Hepatocyte (in vitro differentiated cells): Measurements from ENCODE around the gene CDCP1. TPM values are rescaled to one million over a fixed set of nuclear protein-coding genes. Genes with fewer than 3 reads are reported as not detected.

Experiments used
- DNase-seq: peaks from one replicate; pipeline ENCODE4 v3.0.0-alpha.2; 2016; ENCODE audit warnings: low spot score
- H2AFZ ChIP-seq: fragments of 200-600 bp; sonication (generic); 2 replicates; pipeline ENCODE4 v1.6.0; 2016; ENCODE audit warnings: antibody characterized with exemption, mild to moderate bottlenecking
- H3K27ac ChIP-seq: fragments of 200-600 bp; sonication (generic); 2 replicates; pipeline ENCODE4 v1.5.1; 2016; ENCODE audit warnings: mild to moderate bottlenecking
- H3K27me3 ChIP-seq: fragments of 200-600 bp; sonication (generic); 2 replicates; pipeline ENCODE4 v1.6.1; 2016
- H3K36me3 ChIP-seq: fragments of 200-600 bp; sonication (generic); replicated peaks from 2 replicates; pipeline ENCODE4 v1.5.1; 2016; ENCODE audit warnings: low read depth; ENCODE audit not compliant: insufficient read depth
- H3K4me1 ChIP-seq: fragments of 200-600 bp; sonication (generic); 2 replicates; pipeline ENCODE4 v1.5.1; 2016; ENCODE audit warnings: mild to moderate bottlenecking, moderate library complexity; ENCODE audit not compliant: insufficient read depth
- H3K4me2 ChIP-seq: fragments of 200-600 bp; sonication (generic); 2 replicates; pipeline ENCODE4 v1.6.0; 2016
- H3K4me3 ChIP-seq: fragments of 200-600 bp; sonication (generic); 2 replicates; pipeline ENCODE4 v1.5.1; 2016; ENCODE audit warnings: mild to moderate bottlenecking
- H3K79me2 ChIP-seq: fragments of 200-600 bp; sonication (generic); 2 replicates; pipeline ENCODE4 v1.6.0; 2017; ENCODE audit warnings: mild to moderate bottlenecking
- H3K9me2 ChIP-seq: fragments of 200-600 bp; sonication (generic); replicated peaks from 2 replicates; pipeline ENCODE4 v1.6.0; 2017; ENCODE audit warnings: mild to moderate bottlenecking; ENCODE audit not compliant: insufficient read depth
- H3K9me3 ChIP-seq: fragments of 200-600 bp; sonication (generic); 2 replicates; pipeline ENCODE4 v1.5.1; 2016; ENCODE audit warnings: low read depth, mild to moderate bottlenecking
- H4K20me1 ChIP-seq: fragments of 200-600 bp; sonication (generic); 2 replicates; pipeline ENCODE4 v1.6.0; 2016; ENCODE audit warnings: mild to moderate bottlenecking; ENCODE audit not compliant: insufficient read depth, poor library complexity, severe bottlenecking
- CTCF ChIP-seq: fragments of 200-600 bp; sonication (generic); IDR thresholded peaks from 2 replicates; pipeline ENCODE4 v1.5.1; 2016; ENCODE audit warnings: antibody characterized with exemption, mild to moderate bottlenecking; ENCODE audit not compliant: poor library complexity
- EZH2 ChIP-seq: fragments of 200-600 bp; sonication (generic); IDR thresholded peaks from 2 replicates; pipeline ENCODE4 v1.6.1; 2016; ENCODE audit warnings: antibody characterized with exemption, mild to moderate bottlenecking, borderline replicate concordance
- EZH2phosphoT487 ChIP-seq: fragments of 200-600 bp; sonication (generic); IDR thresholded peaks from one replicate; pipeline ENCODE4 v1.6.1; 2018; ENCODE audit warnings: antibody characterized with exemption, mild to moderate bottlenecking, low read depth, moderate library complexity; ENCODE audit not compliant: unreplicated experiment, severe bottlenecking
- WGBS: methylation state at CpG from one replicate; pipeline ENCODE4 v1.1.6; 2016; ENCODE audit warnings: low lambda C conversion rate; ENCODE audit errors: missing lambda C conversion rate; 5-methylcytosine and 5-hydroxymethylcytosine counted together
- polyA plus RNA-seq: library from polyadenylated mRNA; unstranded; fragments of >200 nt; fragmentation: Nextera tagmentation; extraction: Ambion mirVana; gene quantifications from 2 replicates; pipeline ENCODE4 v1.2.1, GENCODE V29; 2016
- total RNA-seq: library from RNA; depleted of rRNA; stranded (reverse); fragments of >200 nt; gene quantifications from 2 replicates; pipeline ENCODE4 v1.2.3, GENCODE V29; 2014

CDCP1 gene
- total and polyA plus RNA-seq, 2 experiments from 2014 or later = 4.8 to 7.0 TPM

GRCh38 chr3:45082142-45082538, 64.0 kb downstream of the CDCP1 start:
- DNase-seq = no peak
- Histone ChIP-seq H3K4me1 (peaks cover 8% of the 10 kb centered on the region), H3K9me2 (no peaks in the 10 kb centered on the region), H2AFZ (no peak overlapping the region), H3K79me2 (no peaks in the 10 kb centered on the region), H3K4me2 (no peak overlapping the region), H3K27ac (no peak overlapping the region), H3K4me3 (no peak overlapping the region), H3K27me3 (no peaks in the 10 kb centered on the region), H3K36me3 (no peaks in the 10 kb centered on the region), H4K20me1 (no peaks in the 10 kb centered on the region), H3K9me3 (no peaks in the 10 kb centered on the region)
- no peak for TF ChIP-seq EZH2
- TF ChIP-seq CTCF = no peak
- TF ChIP-seq EZH2phosphoT487 = no peak
- 88% methylated on average over 5 of the region's 5 CpGs for WGBS

- TF ChIP-seq CTCF = no peak
- no peak for TF ChIP-seq EZH2phosphoT487
- no peak for TF ChIP-seq EZH2
- Histone ChIP-seq H3K4me2 (no peak overlapping the region), H4K20me1 (no peaks in the 10 kb centered on the region), H3K27me3 (no peaks in the 10 kb centered on the region), H3K4me3 (no peak overlapping the region), H3K27ac (no peak overlapping the region), H3K36me3 (no peaks in the 10 kb centered on the region), H3K4me1 (peaks cover 8% of the 10 kb centered on the region), H2AFZ (no peak overlapping the region), H3K79me2 (no peaks in the 10 kb centered on the region), H3K9me3 (no peaks in the 10 kb centered on the region), H3K9me2 (no peaks in the 10 kb centered on the region)
- DNase-seq = no peak
- WGBS = 80% methylated on average over 2 of the region's 2 CpGs
Observed at GRCh38 chr3:45081506-45082141, 64.6 kb downstream of the CDCP1 start.

DNA sequence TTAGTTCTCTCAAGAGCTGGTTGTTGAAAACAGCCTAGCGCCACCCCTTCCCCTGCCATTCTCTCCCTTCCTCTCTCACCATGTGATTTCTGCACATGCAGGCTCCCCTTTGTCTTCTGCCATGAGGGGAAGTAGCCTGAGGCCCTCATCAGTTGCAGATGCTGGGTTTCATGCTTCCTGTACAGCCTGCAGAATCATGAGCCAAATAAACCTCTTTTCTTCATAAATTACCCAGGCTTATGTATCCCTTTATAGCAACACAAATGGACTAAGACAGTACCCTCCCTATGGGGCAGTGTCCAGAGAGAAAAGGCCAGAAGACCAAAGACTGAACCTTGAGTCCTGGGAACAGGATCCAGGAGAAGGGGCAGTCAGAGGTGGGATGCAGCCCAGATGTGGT, 65.4 kb downstream of the CDCP1 start:
- H3K4me2 ChIP-seq = no peak overlapping the region
- no peaks in the 10 kb centered on the region for H3K27me3 ChIP-seq
- H3K79me2 ChIP-seq = no peaks in the 10 kb centered on the region
- H3K27ac ChIP-seq = no peak overlapping the region
- H3K4me3 ChIP-seq = no peak overlapping the region
- DNase-seq = no peak
- H2AFZ ChIP-seq = no peak overlapping the region
- no peaks in the 10 kb centered on the region for H3K9me2 ChIP-seq
- WGBS = 100% methylated on average over 1 of the region's 1 CpG
- no peaks in the 10 kb centered on the region for H3K9me3 ChIP-seq
- no peaks in the 10 kb centered on the region for H3K36me3 ChIP-seq
- TF ChIP-seq EZH2phosphoT487 (no peak), CTCF (no peak), EZH2 (no peak)
- peaks cover 8% of the 10 kb centered on the region for H3K4me1 ChIP-seq
- H4K20me1 ChIP-seq = no peaks in the 10 kb centered on the region

DNA sequence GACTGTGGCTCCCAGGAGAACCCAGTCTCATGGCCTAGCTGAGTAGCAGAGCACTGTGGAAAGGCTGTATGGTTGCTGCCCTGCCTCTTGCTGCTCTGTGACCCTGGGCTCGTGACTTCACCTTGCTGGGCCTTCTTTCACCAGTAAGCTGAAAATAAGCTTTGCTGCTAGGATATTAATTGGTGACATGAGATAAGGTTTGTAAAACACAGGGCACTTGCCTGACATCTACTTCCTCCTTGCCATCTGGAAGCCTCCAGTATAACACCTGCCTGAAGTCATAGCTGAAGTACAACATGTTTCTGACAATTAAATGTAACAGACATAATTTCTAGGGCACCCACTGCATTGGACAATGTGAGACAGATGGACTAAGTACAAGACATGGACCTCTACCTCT, 66.5 kb downstream of the CDCP1 start:
- Histone ChIP-seq H4K20me1 (no peaks in the 10 kb centered on the region), H3K27ac (peak overlapping the region; percentile 40), H3K36me3 (no peaks in the 10 kb centered on the region), H3K4me3 (no peak overlapping the region), H2AFZ (no peak overlapping the region), H3K27me3 (no peaks in the 10 kb centered on the region), H3K79me2 (no peaks in the 10 kb centered on the region), H3K9me2 (no peaks in the 10 kb centered on the region), H3K4me1 (peaks cover 8% of the 10 kb centered on the region), H3K9me3 (no peaks in the 10 kb centered on the region), H3K4me2 (no peak overlapping the region)
- WGBS = 53% methylated on average over 1 of the region's 1 CpG
- TF ChIP-seq EZH2phosphoT487 (no peak), EZH2 (no peak), CTCF (no peak)
- no peak for DNase-seq
